Astrocyte (in vitro differentiated cells and primary cell): ENCODE data around the gene ZNF813. TPM values are rescaled to one million over a fixed set of nuclear protein-coding genes. Genes with fewer than 3 reads are reported as not detected.
"Not testable (repeated sequence)": the region's sequence is repeated elsewhere in the genome, so short reads cannot be mapped to it uniquely, and the experiment has no call there.

Source experiments
- DNase-seq: peaks from one replicate; pipeline ENCODE4 v3.0.0-alpha.2; 2010; ENCODE audit warnings: low read depth
- FAIRE-seq: peaks from 2 replicates; lab custom pipeline; 2011; peaks lifted over from hg19 to GRCh38; lab: Jason Lieb, UNC
- H2AFZ ChIP-seq: 2 replicates; pipeline ENCODE4 v1.6.0; 2012; ENCODE audit warnings: low read depth, low read length, inconsistent platforms
- H3K27ac ChIP-seq: 2 replicates; pipeline ENCODE4 v1.5.1; 2011; ENCODE audit warnings: low read depth, low read length, inconsistent platforms
- H3K27me3 ChIP-seq: 2 replicates; pipeline ENCODE4 v1.6.0; 2011; ENCODE audit warnings: low read length, inconsistent platforms; ENCODE audit not compliant: insufficient read depth
- H3K36me3 ChIP-seq: 2 replicates; pipeline ENCODE4 v1.5.1; 2011; ENCODE audit warnings: low read length, inconsistent platforms; ENCODE audit not compliant: insufficient read depth
- H3K4me1 ChIP-seq: 2 replicates; pipeline ENCODE4 v1.5.1; 2011; ENCODE audit warnings: low read length, inconsistent platforms; ENCODE audit not compliant: insufficient read depth
- H3K4me2 ChIP-seq: 2 replicates; pipeline ENCODE4 v1.6.0; 2012; ENCODE audit warnings: low read length, inconsistent platforms
- H3K4me3 ChIP-seq: 2 replicates; pipeline ENCODE4 v1.5.1; 2011; ENCODE audit warnings: low read depth, mild to moderate bottlenecking, low read length, inconsistent platforms; ENCODE audit not compliant: insufficient read depth
- H3K79me2 ChIP-seq: 2 replicates; pipeline ENCODE4 v1.6.0; 2012; ENCODE audit warnings: mild to moderate bottlenecking, low read length, inconsistent platforms; ENCODE audit not compliant: insufficient read depth
- H3K9ac ChIP-seq: 2 replicates; pipeline ENCODE4 v1.6.0; 2012; ENCODE audit warnings: mild to moderate bottlenecking, low read length, inconsistent platforms
- H3K9me3 ChIP-seq: 2 replicates; pipeline ENCODE4 v1.5.1; 2012; ENCODE audit warnings: low read depth, mild to moderate bottlenecking, low read length, inconsistent platforms; ENCODE audit not compliant: insufficient read depth
- H4K20me1 ChIP-seq: 2 replicates; pipeline ENCODE4 v1.6.0; 2012; ENCODE audit warnings: low read length, inconsistent platforms; ENCODE audit not compliant: insufficient read depth
- H3K27ac Mint-ChIP-seq: one replicate; pipeline ENCODE4 v1.8.0; 2021; ENCODE audit warnings: mild to moderate bottlenecking, mixed read lengths; ENCODE audit not compliant: unreplicated experiment
- H3K27me3 Mint-ChIP-seq: one replicate; pipeline ENCODE4 v1.8.0; 2021; ENCODE audit warnings: low read depth, mixed read lengths; ENCODE audit not compliant: unreplicated experiment
- H3K36me3 Mint-ChIP-seq: one replicate; pipeline ENCODE4 v1.8.0; 2021; ENCODE audit warnings: low read depth, mixed read lengths; ENCODE audit not compliant: unreplicated experiment
- H3K4me1 Mint-ChIP-seq: one replicate; pipeline ENCODE4 v1.8.0; 2021; ENCODE audit warnings: low read depth, mixed read lengths; ENCODE audit not compliant: unreplicated experiment
- H3K4me3 Mint-ChIP-seq: one replicate; pipeline ENCODE4 v1.8.0; 2021; ENCODE audit warnings: mild to moderate bottlenecking, moderate library complexity, mixed read lengths; ENCODE audit not compliant: unreplicated experiment
- H3K9me3 Mint-ChIP-seq: one replicate; pipeline ENCODE4 v1.8.0; 2021; ENCODE audit warnings: mild to moderate bottlenecking, mixed read lengths; ENCODE audit not compliant: unreplicated experiment
- CTCF ChIP-seq: IDR thresholded peaks from 2 replicates; pipeline ENCODE4 v1.5.1; 2011; ENCODE audit warnings: low read depth, mild to moderate bottlenecking, inconsistent platforms, low read length, moderate library complexity; ENCODE audit not compliant: insufficient read depth
- EZH2 ChIP-seq: IDR thresholded peaks from 2 replicates; pipeline ENCODE4 v1.6.1; 2012; ENCODE audit warnings: mild to moderate bottlenecking, low read length, inconsistent platforms; ENCODE audit not compliant: insufficient read depth
- total RNA-seq: library from RNA; stranded (reverse); gene quantifications from 2 replicates; pipeline ENCODE4 v1.2.1, GENCODE V29; 2021

The ZNF813 gene
- total RNA-seq, 1 donor from 2014 or later = 3.7 TPM

- not testable (repeated sequence) for H3K9ac ChIP-seq, FAIRE-seq, H3K4me1 ChIP-seq, H3K27me3 Mint-ChIP-seq, H3K27me3 ChIP-seq, H3K36me3 ChIP-seq, H4K20me1 ChIP-seq, H3K27ac ChIP-seq, H3K79me2 ChIP-seq, H3K4me1 Mint-ChIP-seq, H3K27ac Mint-ChIP-seq, H3K4me3 ChIP-seq, H3K4me3 Mint-ChIP-seq, H3K4me2 ChIP-seq, H3K9me3 ChIP-seq, DNase-seq, H3K9me3 Mint-ChIP-seq, H3K36me3 Mint-ChIP-seq, H2AFZ ChIP-seq
Observed at GRCh38 chr19:53423680-53424079, 43.9 kb upstream of the ZNF813 start.

GRCh38 chr19:53424968-53425597 lies 42.5 kb upstream of the ZNF813 start:
- H3K36me3 ChIP-seq = no peaks in the 10 kb centered on the region
- FAIRE-seq (no peak), DNase-seq (peak; percentile 29)
- H3K9me3 Mint-ChIP-seq = no peaks in the 10 kb centered on the region
- no peaks in the 10 kb centered on the region for H3K27me3 ChIP-seq
- H3K4me3 ChIP-seq = no peak overlapping the region
- H3K27ac Mint-ChIP-seq = no peak overlapping the region
- no peaks in the 10 kb centered on the region for H3K79me2 ChIP-seq
- no peak overlapping the region for H2AFZ ChIP-seq
- TF ChIP-seq EZH2 (no peak), CTCF (peak; percentile 46)
- no peaks in the 10 kb centered on the region for H4K20me1 ChIP-seq
- H3K4me1 Mint-ChIP-seq = no peaks in the 10 kb centered on the region
- peaks cover 2% of the 10 kb centered on the region for H3K36me3 Mint-ChIP-seq
- no peak overlapping the region for H3K27ac ChIP-seq
- H3K4me3 Mint-ChIP-seq = no peak overlapping the region
- H3K9ac ChIP-seq = no peak overlapping the region
- H3K9me3 ChIP-seq = no peaks in the 10 kb centered on the region
- H3K27me3 Mint-ChIP-seq = no peaks in the 10 kb centered on the region
- no peak overlapping the region for H3K4me2 ChIP-seq
- H3K4me1 ChIP-seq = no peaks in the 10 kb centered on the region

GRCh38 chr19:53431399-53432087 lies 36.0 kb upstream of the ZNF813 start, which contains the start of gene ZNF761:
Gene ZNF761, plus strand, starts transcription at chr19:53431984. Its CDS starts 15,285 bp downstream, at chr19:53447269.
- H3K4me2 ChIP-seq = peak within 1 kb of the TSS; percentile 97
- DNase-seq = peak; percentile 65
- peak within 1 kb of the TSS; percentile 92 for H3K9ac ChIP-seq
- peak within 1 kb of the TSS; percentile 70 for H3K27ac ChIP-seq
- H3K36me3 Mint-ChIP-seq = peaks cover 4% of the 10 kb centered on the region
- H3K9me3 ChIP-seq = no peaks in the 10 kb centered on the region
- peak within 1 kb of the TSS; percentile 98 for H3K4me3 Mint-ChIP-seq
- peak within 1 kb of the TSS; percentile 96 for H2AFZ ChIP-seq
- H3K4me3 ChIP-seq = peak within 1 kb of the TSS; percentile 93
- no peak for FAIRE-seq
- no peaks in the 10 kb centered on the region for H3K27me3 Mint-ChIP-seq
- peaks cover 4% of the 10 kb centered on the region for H3K4me1 ChIP-seq
- TF ChIP-seq EZH2 (no peak), CTCF (no peak)
- no peaks in the 10 kb centered on the region for H4K20me1 ChIP-seq
- H3K9me3 Mint-ChIP-seq = no peaks in the 10 kb centered on the region
- H3K36me3 ChIP-seq = peaks cover 5% of the 10 kb centered on the region
- H3K4me1 Mint-ChIP-seq = peaks cover 3% of the 10 kb centered on the region
- peaks cover 12% of the 10 kb centered on the region for H3K79me2 ChIP-seq
- H3K27ac Mint-ChIP-seq = peak within 1 kb of the TSS; percentile 92
- no peaks in the 10 kb centered on the region for H3K27me3 ChIP-seq
